GM12875 (cell line): ENCODE results near the gene FAM174B.

ENCODE experiments used
- H3K4me3 ChIP-seq: one replicate; pipeline ENCODE4 v1.5.1; 2011; ENCODE audit warnings: low read depth, low read length, control low read depth
- TF ChIP-seq, protein P1 (sequence below): IDR thresholded peaks from 2 replicates; pipeline ENCODE4 v1.5.1; 2011; ENCODE audit warnings: low read depth, mild to moderate bottlenecking, control low read depth, inconsistent platforms, low read length, moderate library complexity, borderline replicate concordance; ENCODE audit not compliant: insufficient read depth

Gene FAM174B

DNA sequence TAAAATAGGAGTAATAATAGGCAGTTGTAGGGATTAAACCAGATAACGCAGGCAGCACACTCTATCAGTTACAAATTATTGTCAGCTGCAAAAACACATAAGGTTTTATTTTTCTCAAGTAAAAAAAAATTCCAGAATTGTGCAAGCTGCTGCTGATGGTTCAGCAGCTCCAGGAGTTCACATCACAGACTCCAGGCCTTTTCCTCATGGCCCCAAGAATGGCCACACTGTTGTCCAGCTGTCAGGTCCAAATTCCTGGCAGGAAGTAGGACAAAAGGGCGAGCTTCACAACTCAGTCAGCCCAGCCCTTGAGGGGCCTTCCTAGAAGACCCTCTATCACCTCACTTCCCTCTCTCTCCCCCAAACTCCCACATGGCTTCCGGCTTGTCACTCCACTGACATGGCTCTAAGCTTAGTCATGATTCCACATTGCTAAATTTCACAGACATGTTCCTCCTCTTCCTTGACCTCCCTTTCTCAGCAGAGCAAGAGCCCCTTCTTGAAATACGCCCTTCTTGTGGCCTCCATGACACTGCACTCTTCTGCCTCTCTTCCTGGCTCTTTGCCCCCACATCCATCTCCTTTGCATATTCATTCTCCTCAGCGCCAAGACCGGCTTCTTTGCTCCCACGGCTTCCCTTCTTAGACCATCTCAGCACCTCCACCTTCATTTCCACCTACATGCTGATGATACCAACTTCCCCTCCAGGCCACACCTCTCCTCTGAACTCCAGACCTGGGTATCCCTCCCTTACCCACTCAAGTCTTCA is 27.4 kb upstream of the FAM174B start:
- TF ChIP-seq, protein P1, sequence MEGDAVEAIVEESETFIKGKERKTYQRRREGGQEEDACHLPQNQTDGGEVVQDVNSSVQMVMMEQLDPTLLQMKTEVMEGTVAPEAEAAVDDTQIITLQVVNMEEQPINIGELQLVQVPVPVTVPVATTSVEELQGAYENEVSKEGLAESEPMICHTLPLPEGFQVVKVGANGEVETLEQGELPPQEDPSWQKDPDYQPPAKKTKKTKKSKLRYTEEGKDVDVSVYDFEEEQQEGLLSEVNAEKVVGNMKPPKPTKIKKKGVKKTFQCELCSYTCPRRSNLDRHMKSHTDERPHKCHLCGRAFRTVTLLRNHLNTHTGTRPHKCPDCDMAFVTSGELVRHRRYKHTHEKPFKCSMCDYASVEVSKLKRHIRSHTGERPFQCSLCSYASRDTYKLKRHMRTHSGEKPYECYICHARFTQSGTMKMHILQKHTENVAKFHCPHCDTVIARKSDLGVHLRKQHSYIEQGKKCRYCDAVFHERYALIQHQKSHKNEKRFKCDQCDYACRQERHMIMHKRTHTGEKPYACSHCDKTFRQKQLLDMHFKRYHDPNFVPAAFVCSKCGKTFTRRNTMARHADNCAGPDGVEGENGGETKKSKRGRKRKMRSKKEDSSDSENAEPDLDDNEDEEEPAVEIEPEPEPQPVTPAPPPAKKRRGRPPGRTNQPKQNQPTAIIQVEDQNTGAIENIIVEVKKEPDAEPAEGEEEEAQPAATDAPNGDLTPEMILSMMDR = no peak
- no peak overlapping the region for H3K4me3 ChIP-seq

- no peak overlapping the region for H3K4me3 ChIP-seq
- TF ChIP-seq, protein P1 = no peak
These were observed 25.6 kb upstream of the FAM174B start for GRCh38 chr15:92681141-92681631.

GRCh38 chr15:92677999-92678398 is 22.4 kb upstream of the FAM174B start:
- TF ChIP-seq, protein P1 = no peak
- H3K4me3 ChIP-seq = no peak overlapping the region

- H3K4me3 ChIP-seq = no peak overlapping the region
- TF ChIP-seq, protein P1 = no peak
These were observed 21.0 kb upstream of the FAM174B start for GRCh38 chr15:92676561-92676960.

- H3K4me3 ChIP-seq = no peak overlapping the region
- TF ChIP-seq, protein P1 = no peak
These were observed 19.9 kb upstream of the FAM174B start for GRCh38 chr15:92675485-92675884.

GRCh38 chr15:92674347-92674746 is 18.8 kb upstream of the FAM174B start:
- no peak overlapping the region for H3K4me3 ChIP-seq
- TF ChIP-seq, protein P1 = no peak

DNA sequence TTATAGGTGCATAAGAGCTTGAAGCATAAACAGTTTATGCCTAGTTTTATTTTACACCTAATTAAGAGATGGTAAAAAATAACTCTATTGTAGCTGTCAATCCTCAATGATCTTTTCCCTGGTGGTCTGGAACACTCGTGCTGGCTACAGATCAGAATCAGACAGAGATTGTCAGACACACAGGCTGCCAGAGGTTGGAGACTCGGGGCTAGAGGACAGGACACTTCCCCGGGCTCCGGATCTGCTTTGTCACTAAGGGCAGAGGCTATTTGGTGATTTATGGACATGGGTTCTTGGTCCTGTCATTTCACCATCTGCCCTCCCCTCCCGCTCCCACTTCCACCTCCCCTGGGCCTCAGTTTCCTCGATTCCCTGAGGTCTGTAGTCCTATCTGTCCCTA is 16.5 kb upstream of the FAM174B start:
- TF ChIP-seq, protein P1 = no peak
- H3K4me3 ChIP-seq = no peak overlapping the region
